K562 (cell line): ENCODE results near the gene POPDC2. TPM values are rescaled to one million over a fixed set of nuclear protein-coding genes. Genes with fewer than 3 reads are reported as not detected.
A peak's percentile ranks its signal among the peaks of the same experiment; 100 is the strongest.

Experiments
- C11orf30 ChIP-seq: fragments of 450-650 bp; IDR thresholded peaks from 2 replicates; pipeline ENCODE4 v1.6.1; 2016; ENCODE audit warnings: low read depth, mild to moderate bottlenecking
- MBD2 ChIP-seq: sonication (generic); IDR thresholded peaks from 2 replicates; pipeline ENCODE4 v1.6.1; 2016; ENCODE audit warnings: low read depth, borderline replicate concordance
- NR2C2 ChIP-seq, 2 experiments: fragments of 200-800 bp in 1 of 2; sonication (Bioruptor generic) in 1 of 2; sonication (generic) in 1 of 2; formaldehyde crosslinking in 1 of 2; IDR thresholded peaks; 2 replicates each; pipeline versions ENCODE4 v1.6.1 to v1.8.0; 2016 to 2022; ENCODE audit warnings: mild to moderate bottlenecking in 1 of 2, missing compliant biosample characterization in 1 of 2, missing genetic modification characterization in 1 of 2, missing genetic modification reagents in 1 of 2
- ZFP1 ChIP-seq: fragments of 450-650 bp; formaldehyde crosslinking; IDR thresholded peaks from 2 replicates; pipeline ENCODE4 v1.4.0; 2020; ENCODE audit warnings: mild to moderate bottlenecking, mixed read lengths
- ZFX ChIP-seq: sonication (generic); formaldehyde crosslinking; IDR thresholded peaks from 2 replicates; pipeline ENCODE4 v1.8.0; 2022; ENCODE audit warnings: mild to moderate bottlenecking, missing genetic modification reagents, moderate library complexity
- ZNF507 ChIP-seq: conservative IDR thresholded peaks from 2 replicates; pipeline ENCODE4 v1.6.1; 2017; ENCODE audit warnings: missing genetic modification characterization, missing compliant biosample characterization
- polyA plus RNA-seq, 8 experiments: library from polyadenylated mRNA; depleted of rRNA in 4 of 8; stranded (reverse) in 5 of 8; unstranded in 3 of 8; fragments of >200 nt; fragmentation: Nextera tagmentation in 2 of 8; fragmentation: Illumina TruSeq in 1 of 8; extraction: Ambion mirVana in 2 of 8; extraction: Trizol in 1 of 8; gene quantifications; 2 replicates each; pipeline versions ENCODE4 v1.2.1 to v1.2.3, GENCODE V29; 2011 to 2014; ENCODE audit warnings: inconsistent platforms in 1 of 8, missing spikeins in 1 of 8
- total RNA-seq, 7 experiments: library from RNA; depleted of rRNA in 6 of 7; stranded (reverse); fragments of >200 nt in 6 of 7; fragmentation: Illumina TruSeq in 2 of 7; extraction: Trizol in 2 of 7; gene quantifications; 2 replicates each; pipeline versions ENCODE4 v1.2.1 to v1.2.3, GENCODE V29; 2011 to 2021; ENCODE audit warnings: low replicate concordance in 1 of 7
- TF ChIP-seq, protein P1 (sequence below): fragments of 250-450 bp; sonication (Bioruptor Pico); IDR thresholded peaks from 2 replicates; pipeline ENCODE4 v1.5.0; 2021; ENCODE audit warnings: mild to moderate bottlenecking, moderate library complexity
- TF ChIP-seq, protein P2 (sequence below): fragments of 450-650 bp; formaldehyde crosslinking; IDR thresholded peaks from 2 replicates; pipeline ENCODE4 v1.4.0; 2020; ENCODE audit warnings: mild to moderate bottlenecking, moderate library complexity
- TF ChIP-seq, protein P3 (sequence below), 2 experiments: fragments of 200-800 bp in 1 of 2; sonication (Bioruptor generic) in 1 of 2; sonication (generic) in 1 of 2; formaldehyde crosslinking in 1 of 2; IDR thresholded peaks in 1 of 2; conservative IDR thresholded peaks in 1 of 2; 2 replicates each; pipeline versions ENCODE4 v1.5.0 to v1.6.1; 2016 to 2020; ENCODE audit warnings: missing compliant biosample characterization in 1 of 2, missing genetic modification characterization in 1 of 2, missing genetic modification reagents in 1 of 2
- TF ChIP-seq, protein P4 (sequence below): fragments of 450-650 bp; IDR thresholded peaks from 2 replicates; pipeline ENCODE4 v1.6.1; 2016; ENCODE audit warnings: antibody characterized with exemption
- TF ChIP-seq, protein P5 (sequence below): fragments of 250-450 bp; sonication (Bioruptor Pico); IDR thresholded peaks from 2 replicates; pipeline ENCODE4 v1.8.0; 2021; ENCODE audit warnings: mild to moderate bottlenecking, moderate library complexity
- TF ChIP-seq, protein P6 (sequence below): fragments of 200-800 bp; sonication (Bioruptor generic); IDR thresholded peaks from 2 replicates; pipeline ENCODE4 v1.6.1; 2017; ENCODE audit warnings: missing genetic modification characterization, missing compliant biosample characterization

POPDC2 gene
- total and polyA plus RNA-seq, 9 of the 15 experiments (the other 6 are each of a cell fraction or from before 2014, with no cell fraction given): 0.08 to 0.32 (median 0.13) TPM; not detected in 4

DNA sequence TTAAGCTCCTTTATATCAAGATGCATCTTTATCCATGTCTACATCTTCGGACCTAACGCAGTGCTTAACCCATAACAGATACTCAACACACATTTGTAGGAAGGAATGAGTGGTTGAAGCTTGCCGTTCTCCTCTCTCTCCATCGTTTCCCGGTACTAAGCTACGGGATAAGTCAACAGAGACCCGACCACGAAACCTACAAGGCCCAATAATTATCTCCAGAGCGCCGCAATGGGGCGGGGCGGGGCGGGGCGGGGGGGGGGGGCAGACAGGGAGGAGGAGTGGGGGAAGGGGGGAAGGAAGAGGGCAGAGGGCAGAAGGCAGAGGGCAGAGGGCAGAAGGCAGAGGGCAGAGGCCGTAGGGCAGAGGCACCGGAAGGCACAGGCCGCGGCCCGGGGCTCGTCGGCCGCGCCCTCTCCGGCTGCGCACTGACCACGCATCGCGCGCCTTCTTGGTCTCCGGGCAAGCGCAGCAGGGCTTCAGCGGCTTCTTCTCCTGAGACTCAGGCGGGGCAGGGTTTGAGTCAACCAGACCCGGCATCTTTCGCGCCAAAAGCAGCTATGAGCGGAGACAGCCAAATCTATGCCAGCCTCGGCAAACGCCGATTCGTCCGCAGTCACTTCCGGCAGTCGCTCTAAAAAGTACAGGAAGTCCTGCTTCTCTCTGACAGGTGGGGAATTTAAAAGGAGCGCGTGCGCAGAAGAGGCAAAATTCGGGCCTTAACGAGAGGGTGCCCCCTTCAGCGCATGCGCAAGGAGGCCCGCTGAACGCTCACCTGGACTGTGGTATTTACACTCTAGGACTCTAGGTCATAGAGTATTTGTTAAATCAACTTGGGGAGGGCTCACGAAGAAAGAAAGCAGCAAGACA is 16.6 kb upstream of the POPDC2 start, which contains the start of gene COX17 (continued):
- TF ChIP-seq, protein P1, sequence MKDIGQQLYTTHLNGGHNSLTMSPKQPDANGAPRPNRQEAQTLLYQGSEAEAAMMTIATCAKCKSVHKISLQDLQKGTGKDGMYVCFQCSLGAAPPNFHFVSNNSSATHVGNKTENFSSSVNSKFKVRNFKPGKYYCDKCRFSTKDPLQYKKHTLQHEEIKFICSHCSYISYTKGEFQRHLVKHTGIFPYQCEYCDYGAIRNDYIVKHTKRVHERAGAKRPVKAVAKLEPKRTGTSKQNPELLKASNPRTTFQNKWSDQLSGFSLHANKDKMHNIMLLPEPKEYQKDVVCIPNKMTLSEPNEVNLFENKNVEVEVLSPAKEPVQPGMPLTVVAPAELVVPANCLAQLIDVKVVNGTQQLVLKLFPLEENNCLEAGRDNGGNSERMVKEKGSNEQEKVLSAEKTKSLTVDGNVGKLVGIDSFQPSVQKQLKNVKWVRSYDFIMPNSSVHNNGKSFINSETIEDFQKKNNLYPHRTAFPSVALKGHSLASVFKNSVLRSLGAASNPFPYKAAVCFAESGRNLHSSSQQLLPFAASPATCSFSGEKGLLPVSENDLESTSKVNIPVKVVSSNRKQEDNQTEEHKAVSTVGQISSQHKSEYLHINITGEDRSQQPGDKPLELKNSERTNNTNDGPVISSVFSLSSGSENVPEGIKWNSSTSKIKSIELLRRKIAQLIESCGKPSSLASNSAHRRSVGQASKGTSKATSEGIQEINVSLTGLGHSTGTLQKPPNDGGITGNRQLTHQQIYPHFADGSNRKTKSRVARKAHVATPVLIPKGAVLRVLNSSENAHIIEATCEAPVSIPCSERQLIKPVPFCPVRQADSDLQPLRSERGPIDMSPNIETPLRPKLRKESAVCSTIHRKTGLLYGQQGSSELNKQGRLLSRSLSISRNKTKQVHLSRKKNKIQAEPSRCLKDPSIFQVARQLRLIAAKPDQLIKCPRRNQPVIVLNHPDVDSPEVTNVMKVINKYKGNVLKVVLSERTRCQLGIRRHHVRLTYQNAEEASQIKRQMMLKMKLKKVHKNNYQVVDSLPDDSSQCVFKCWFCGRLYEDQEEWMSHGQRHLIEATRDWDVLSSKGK: no peak
- TF ChIP-seq ZNF507: no peak
- peak; percentile 74 for TF ChIP-seq C11orf30
- peak; percentile 91 for TF ChIP-seq ZFX (CRISPR knock-in tag)
- TF ChIP-seq, protein P2, sequence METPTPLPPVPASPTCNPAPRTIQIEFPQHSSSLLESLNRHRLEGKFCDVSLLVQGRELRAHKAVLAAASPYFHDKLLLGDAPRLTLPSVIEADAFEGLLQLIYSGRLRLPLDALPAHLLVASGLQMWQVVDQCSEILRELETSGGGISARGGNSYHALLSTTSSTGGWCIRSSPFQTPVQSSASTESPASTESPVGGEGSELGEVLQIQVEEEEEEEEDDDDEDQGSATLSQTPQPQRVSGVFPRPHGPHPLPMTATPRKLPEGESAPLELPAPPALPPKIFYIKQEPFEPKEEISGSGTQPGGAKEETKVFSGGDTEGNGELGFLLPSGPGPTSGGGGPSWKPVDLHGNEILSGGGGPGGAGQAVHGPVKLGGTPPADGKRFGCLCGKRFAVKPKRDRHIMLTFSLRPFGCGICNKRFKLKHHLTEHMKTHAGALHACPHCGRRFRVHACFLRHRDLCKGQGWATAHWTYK (CRISPR knock-in tag): no peak
- TF ChIP-seq, protein P3, sequence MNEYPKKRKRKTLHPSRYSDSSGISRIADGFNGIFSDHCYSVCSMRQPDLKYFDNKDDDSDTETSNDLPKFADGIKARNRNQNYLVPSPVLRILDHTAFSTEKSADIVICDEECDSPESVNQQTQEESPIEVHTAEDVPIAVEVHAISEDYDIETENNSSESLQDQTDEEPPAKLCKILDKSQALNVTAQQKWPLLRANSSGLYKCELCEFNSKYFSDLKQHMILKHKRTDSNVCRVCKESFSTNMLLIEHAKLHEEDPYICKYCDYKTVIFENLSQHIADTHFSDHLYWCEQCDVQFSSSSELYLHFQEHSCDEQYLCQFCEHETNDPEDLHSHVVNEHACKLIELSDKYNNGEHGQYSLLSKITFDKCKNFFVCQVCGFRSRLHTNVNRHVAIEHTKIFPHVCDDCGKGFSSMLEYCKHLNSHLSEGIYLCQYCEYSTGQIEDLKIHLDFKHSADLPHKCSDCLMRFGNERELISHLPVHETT (CRISPR knock-in tag; conservative IDR thresholded peaks at IDR 0.05 in 1 of 2, IDR thresholded peaks at IDR 0.05 in 1 of 2): peak in 1 of 2 experiments; percentile 93; a peak in 2 of 4 replicates
- TF ChIP-seq NR2C2 (CRISPR knock-in tag; IDR thresholded peaks at IDR 0.05): peak; percentile 98
- peak; percentile 100 for TF ChIP-seq NR2C2 (tag; IDR thresholded peaks at IDR 0.05)
- TF ChIP-seq, protein P4, sequence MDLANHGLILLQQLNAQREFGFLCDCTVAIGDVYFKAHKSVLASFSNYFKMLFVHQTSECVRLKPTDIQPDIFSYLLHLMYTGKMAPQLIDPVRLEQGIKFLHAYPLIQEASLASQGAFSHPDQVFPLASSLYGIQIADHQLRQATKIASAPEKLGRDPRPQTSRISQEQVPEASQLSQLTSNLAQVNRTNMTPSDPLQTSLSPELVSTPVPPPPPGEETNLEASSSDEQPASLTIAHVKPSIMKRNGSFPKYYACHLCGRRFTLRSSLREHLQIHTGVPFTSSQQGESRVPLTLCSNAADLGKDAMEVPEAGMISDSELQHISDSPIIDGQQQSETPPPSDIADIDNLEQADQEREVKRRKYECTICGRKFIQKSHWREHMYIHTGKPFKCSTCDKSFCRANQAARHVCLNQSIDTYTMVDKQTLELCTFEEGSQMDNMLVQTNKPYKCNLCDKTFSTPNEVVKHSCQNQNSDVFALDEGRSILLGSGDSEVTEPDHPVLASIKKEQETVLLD: peak; percentile 98
- 0 out of 2 replicates have a peak, but pooled peaks have one; percentile 33 for TF ChIP-seq MBD2
- TF ChIP-seq, protein P5, sequence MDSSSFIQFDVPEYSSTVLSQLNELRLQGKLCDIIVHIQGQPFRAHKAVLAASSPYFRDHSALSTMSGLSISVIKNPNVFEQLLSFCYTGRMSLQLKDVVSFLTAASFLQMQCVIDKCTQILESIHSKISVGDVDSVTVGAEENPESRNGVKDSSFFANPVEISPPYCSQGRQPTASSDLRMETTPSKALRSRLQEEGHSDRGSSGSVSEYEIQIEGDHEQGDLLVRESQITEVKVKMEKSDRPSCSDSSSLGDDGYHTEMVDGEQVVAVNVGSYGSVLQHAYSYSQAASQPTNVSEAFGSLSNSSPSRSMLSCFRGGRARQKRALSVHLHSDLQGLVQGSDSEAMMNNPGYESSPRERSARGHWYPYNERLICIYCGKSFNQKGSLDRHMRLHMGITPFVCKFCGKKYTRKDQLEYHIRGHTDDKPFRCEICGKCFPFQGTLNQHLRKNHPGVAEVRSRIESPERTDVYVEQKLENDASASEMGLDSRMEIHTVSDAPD (CRISPR knock-in tag): no peak
- no peak for TF ChIP-seq ZFP1 (CRISPR knock-in tag)
- TF ChIP-seq, protein P6, sequence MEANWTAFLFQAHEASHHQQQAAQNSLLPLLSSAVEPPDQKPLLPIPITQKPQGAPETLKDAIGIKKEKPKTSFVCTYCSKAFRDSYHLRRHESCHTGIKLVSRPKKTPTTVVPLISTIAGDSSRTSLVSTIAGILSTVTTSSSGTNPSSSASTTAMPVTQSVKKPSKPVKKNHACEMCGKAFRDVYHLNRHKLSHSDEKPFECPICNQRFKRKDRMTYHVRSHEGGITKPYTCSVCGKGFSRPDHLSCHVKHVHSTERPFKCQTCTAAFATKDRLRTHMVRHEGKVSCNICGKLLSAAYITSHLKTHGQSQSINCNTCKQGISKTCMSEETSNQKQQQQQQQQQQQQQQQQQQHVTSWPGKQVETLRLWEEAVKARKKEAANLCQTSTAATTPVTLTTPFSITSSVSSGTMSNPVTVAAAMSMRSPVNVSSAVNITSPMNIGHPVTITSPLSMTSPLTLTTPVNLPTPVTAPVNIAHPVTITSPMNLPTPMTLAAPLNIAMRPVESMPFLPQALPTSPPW (CRISPR knock-in tag): peak; percentile 99
